Effector memory CD8-positive, alpha-beta T cell (primary cell): ENCODE measurements around the gene ATP4A.

Experiments
- ATAC-seq: fragments of 150-1000 bp; cut with Tn5 transposase; replicated peaks from 2 replicates; pipeline ENCODE4 v1.10.0; 2021; ENCODE audit warnings: mild to moderate bottlenecking, moderate library complexity
- DNase-seq, 3 experiments: peaks; one replicate each; pipeline ENCODE4 v3.0.0; 2021
- H3K27ac Mint-ChIP-seq, 2 donors: one replicate each; pipeline ENCODE4 v1.8.0; 2022; ENCODE audit warnings: mild to moderate bottlenecking in 2 of 2, mixed read lengths in 2 of 2, moderate library complexity in 2 of 2
- H3K27me3 Mint-ChIP-seq, 2 donors: one replicate each; pipeline ENCODE4 v1.8.0; 2022; ENCODE audit warnings: mixed read lengths in 2 of 2
- H3K36me3 Mint-ChIP-seq: one replicate; pipeline ENCODE4 v1.8.0; 2022; ENCODE audit warnings: mild to moderate bottlenecking, moderate library complexity, mixed read lengths; ENCODE audit not compliant: insufficient read depth
- H3K4me1 Mint-ChIP-seq, 2 donors: one replicate each; pipeline ENCODE4 v1.8.0; 2022; ENCODE audit warnings: low read depth in 2 of 2, mixed read lengths in 2 of 2
- H3K4me3 Mint-ChIP-seq, 2 donors: one replicate each; pipeline ENCODE4 v1.8.0; 2022; ENCODE audit warnings: mild to moderate bottlenecking in 2 of 2, mixed read lengths in 2 of 2, moderate library complexity in 2 of 2
- H3K9me3 Mint-ChIP-seq, 2 donors: one replicate each; pipeline ENCODE4 v1.8.0; 2022; ENCODE audit warnings: mixed read lengths in 2 of 2

Gene ATP4A

DNA sequence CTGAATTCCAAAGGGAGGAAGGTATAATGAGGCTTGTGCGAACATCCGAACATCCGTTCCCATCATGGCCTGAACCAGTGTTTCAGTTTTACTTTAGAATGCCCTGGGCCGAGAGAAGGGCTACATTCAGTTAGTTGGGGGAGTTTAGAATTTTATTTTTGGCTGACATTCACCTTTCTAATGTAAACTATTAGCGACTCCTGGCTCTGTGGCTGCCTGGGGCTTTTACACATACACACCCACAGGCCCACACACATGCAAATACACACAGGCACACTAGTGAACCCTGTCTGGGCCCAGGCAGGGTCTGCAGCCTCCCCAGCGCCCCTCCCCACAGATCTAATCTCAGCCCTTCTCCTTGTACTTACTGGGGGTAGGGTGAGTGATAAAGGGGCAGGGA lies 24.1 kb downstream of the ATP4A start:
- ATAC-seq (no peak), DNase-seq (no peak)
- Mint-ChIP-seq H3K36me3 (peaks cover 2% of the 10 kb centered on the region), H3K27me3 (peaks cover 18 to 19% of the 10 kb centered on the region in 2 donors), H3K4me3 (no peak overlapping the region), H3K9me3 (no peaks in the 10 kb centered on the region), H3K27ac (no peak overlapping the region), H3K4me1 (peaks cover under 1 to 4% of the 10 kb centered on the region in 2 donors)

DNA sequence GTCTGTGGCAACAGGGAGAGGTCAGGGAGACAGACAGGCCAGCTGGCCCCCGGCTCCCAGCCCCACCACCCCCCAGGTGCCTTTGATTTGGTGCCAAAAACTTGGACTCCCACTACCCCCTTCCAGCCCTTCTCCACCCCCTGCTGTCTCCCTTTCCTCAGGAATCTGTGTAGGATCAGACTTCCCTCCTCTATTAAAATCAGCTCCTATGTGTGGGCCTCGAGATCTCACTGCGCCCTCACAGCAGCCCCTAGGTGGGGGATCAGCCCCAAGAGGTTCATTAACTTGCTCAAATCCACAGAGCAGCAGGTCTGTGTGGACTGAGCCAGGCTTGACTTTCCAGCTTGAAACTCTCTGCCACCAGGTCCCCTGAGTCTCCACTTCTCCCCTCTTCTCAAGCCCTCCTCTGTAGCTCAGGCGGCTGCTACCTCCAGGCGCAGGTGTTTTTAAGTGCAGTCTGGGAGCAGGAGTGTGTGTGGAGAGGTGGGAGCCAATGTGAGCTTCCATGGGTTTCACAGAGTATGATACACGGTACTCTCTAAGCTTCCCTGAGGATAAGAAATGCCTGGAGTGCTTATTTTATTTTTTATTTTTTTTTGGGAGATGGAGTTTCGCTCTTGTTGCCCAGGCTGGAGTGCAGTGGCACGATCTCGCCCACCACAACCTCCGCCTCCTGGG lies 28.5 kb downstream of the ATP4A start:
- Mint-ChIP-seq H3K4me3 (no peak overlapping the region), H3K27ac (no peak overlapping the region), H3K4me1 (peaks cover 6 to 10% of the 10 kb centered on the region in 2 donors), H3K9me3 (no peaks in the 10 kb centered on the region), H3K27me3 (peaks cover 49 to 62% of the 10 kb centered on the region in 2 donors), H3K36me3 (no peaks in the 10 kb centered on the region)
- ATAC-seq = no peak
- DNase-seq = no peak

DNA sequence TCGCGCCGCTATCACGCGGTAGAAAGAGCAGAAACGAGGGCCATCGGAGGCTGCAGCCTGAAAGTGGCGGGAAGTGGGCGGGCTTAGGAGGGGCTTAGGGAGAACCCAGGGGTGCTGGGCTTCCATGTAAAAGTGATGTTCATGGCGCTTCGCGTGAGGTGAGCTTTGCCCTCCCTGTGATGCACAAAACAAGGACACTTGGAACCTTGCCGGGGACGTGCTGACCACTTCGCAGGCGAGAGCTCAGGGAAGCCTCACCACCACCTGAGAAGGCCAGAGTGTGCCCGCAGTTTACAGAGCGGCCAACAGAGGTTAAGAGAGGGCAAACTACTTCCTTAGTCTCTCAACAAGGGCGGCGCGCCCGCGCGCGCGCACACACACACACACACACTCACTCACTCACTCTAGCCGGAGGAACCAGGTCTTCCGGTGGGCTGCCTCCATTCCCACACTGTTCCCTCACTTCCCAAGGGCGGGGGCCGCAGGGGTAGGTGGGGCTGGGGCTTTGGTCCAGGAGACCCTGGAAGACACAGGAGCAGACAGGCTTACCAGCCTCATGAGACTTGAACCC lies 29.6 kb downstream of the ATP4A start:
- peak; percentile 87 for ATAC-seq
- Mint-ChIP-seq H3K4me1 (peaks cover 6 to 10% of the 10 kb centered on the region in 2 donors), H3K27ac (no peak overlapping the region), H3K27me3 (peaks cover 59 to 72% of the 10 kb centered on the region in 2 donors), H3K4me3 (peak overlapping the region; percentile 57 to 73), H3K9me3 (no peaks in the 10 kb centered on the region), H3K36me3 (no peaks in the 10 kb centered on the region)
- peak; percentile 29 to 39 (median 35) for DNase-seq

DNA sequence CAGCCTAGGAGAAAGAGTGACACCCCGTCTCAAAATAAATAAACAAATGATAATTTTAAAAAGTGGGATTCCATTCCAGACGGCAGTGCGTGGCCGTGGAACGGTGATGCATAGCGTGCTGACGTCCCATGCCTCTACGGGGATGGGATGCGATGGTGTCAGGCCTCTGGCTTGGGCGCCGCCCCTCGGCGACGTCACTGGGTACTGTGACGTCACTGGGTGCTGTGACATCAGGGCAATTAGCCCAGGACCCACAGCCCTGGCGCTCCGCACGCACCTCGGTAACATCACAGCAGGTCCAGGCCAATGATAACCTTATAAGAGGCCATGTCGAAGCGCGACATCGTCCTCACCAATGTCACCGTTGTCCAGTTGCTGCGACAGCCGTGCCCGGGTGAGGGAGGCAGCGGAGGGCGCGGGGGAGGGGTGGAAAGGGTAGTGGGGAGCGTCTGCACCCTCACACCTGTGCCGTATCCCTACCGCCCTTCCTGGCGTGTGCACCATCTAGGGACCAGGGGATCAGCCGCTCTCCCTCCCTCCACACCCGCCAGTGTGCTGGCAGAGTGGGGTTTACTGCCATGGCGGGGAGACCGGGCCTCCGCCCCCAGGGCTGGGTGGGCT lies 30.1 kb downstream of the ATP4A start, which contains the start of gene GAPDHS:
Gene GAPDHS, plus strand, starts transcription at position 256 of the 621 bp plus-strand sequence. Its CDS starts 72 bp downstream, at position 328.
- peaks cover 64 to 78% of the 10 kb centered on the region in 2 donors for H3K27me3 Mint-ChIP-seq
- no peaks in the 10 kb centered on the region for H3K36me3 Mint-ChIP-seq
- no peaks in the 10 kb centered on the region for H3K9me3 Mint-ChIP-seq
- no peak for DNase-seq
- no peak within 1 kb of the TSS for H3K27ac Mint-ChIP-seq
- H3K4me1 Mint-ChIP-seq = peaks cover 9 to 10% of the 10 kb centered on the region in 2 donors
- peak within 1 kb of the TSS; percentile 57 to 73 for H3K4me3 Mint-ChIP-seq
- ATAC-seq = no peak

- H3K4me3 Mint-ChIP-seq = no peak overlapping the region
- no peaks in the 10 kb centered on the region for H3K9me3 Mint-ChIP-seq
- ATAC-seq (no peak), DNase-seq (no peak)
- no peaks in the 10 kb centered on the region for H3K36me3 Mint-ChIP-seq
- peaks cover 9 to 10% of the 10 kb centered on the region in 2 donors for H3K4me1 Mint-ChIP-seq
- H3K27ac Mint-ChIP-seq = no peak overlapping the region
- peaks cover 71 to 89% of the 10 kb centered on the region in 2 donors for H3K27me3 Mint-ChIP-seq
Observed at GRCh38 chr19:35531291-35531690, 32.2 kb downstream of the ATP4A start.

DNA sequence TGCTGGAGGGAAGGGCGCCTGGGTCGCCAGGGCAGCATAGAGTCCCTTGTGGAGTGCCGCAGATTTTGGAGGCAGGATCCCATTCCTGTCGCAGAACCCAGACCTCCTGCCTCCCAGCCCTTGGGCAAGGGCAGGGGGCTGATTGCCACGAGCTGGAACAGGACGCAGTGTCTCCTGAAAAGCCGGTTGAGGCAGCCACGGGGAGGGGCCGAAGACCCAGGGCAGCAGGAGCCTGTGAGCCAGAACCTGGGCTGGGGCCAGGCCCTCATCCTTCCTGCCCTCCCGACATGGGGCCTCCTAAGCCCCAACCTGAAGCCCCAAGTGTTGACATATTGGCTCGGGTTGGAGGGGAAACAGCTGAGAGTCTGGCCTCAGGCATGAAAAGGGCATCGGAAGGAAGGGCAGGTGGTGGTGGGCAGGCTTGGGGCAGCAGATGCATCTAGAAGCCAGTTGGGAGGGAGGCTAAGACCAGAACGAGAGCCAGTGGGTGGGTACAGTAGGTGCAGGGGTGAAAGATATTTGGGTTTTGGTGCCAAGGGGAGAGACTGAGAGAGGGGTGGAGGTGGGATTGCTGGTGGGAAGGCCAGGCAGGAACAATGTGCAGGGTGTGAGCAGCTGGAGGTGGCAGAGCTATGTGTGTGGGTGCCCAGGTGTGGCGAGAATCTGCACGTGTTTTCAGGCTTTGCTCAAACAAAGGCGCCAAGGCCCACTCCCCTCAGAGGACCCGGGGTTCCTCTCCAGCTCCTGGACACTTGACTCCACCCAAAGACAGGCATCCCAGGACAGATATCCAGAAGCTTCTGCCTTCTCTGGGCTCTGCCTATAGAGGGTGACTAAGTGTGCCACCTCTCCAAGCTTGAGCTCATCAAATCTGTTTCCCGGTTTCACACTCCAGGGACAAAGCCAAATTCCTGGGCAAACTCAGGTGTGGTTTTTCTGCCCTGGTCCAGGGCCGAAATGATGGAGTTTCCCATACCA lies 33.9 kb downstream of the ATP4A start:
- no peak for ATAC-seq
- H3K27ac Mint-ChIP-seq = no peak overlapping the region
- no peaks in the 10 kb centered on the region for H3K9me3 Mint-ChIP-seq
- peaks cover 64 to 97% of the 10 kb centered on the region in 2 donors for H3K27me3 Mint-ChIP-seq
- H3K4me1 Mint-ChIP-seq = peaks cover 9 to 10% of the 10 kb centered on the region in 2 donors
- H3K36me3 Mint-ChIP-seq = no peaks in the 10 kb centered on the region
- no peak for DNase-seq
- no peak overlapping the region for H3K4me3 Mint-ChIP-seq

DNA sequence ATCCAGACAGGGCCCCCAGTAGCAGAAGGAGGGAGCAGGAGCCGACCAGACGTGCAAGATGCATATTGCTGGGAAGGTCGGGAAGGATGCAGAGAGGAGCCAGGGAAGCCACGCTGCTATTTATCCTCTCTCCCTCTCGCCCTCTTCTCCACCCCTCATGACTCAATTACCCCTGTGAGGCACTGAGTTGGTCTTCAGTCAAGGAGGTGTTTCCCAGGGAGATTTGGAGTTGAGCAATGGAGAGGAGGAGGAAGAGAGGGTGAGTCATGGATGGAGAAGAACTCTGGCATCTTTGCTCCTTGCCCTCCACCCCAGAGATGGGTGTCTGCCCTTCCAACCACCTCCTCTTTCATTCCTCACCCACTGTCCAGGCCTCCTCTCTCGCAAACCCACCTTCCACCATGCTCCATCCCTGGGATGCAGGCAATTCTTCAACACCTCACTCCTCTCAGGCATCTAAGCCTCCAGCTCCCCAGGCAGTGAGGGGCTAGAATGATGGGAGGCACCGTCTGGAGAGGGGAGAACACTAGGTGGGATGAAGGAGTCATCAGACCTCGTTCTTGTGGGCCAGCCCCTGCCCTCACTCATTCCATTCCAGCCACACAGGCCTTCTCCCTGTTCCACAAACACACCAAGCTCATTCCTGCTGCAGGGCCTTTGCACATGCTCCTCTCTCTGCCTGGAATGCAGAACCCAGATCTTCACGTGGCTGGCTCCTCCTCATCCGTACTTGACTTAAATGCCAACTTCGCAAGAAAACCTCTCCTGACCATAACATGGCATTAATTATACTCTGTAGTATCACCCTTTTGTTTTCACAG lies 35.0 kb downstream of the ATP4A start, which contains the start of gene SBSN:
Gene SBSN, minus strand, starts transcription at position 94 of the 821 bp plus-strand sequence. Its CDS starts 30 bp downstream, at position 64.
- Mint-ChIP-seq H3K27ac (no peak within 1 kb of the TSS), H3K4me3 (no peak within 1 kb of the TSS), H3K9me3 (no peaks in the 10 kb centered on the region), H3K36me3 (no peaks in the 10 kb centered on the region), H3K27me3 (peaks cover 63 to 97% of the 10 kb centered on the region in 2 donors), H3K4me1 (peaks cover 4% of the 10 kb centered on the region in 2 donors)
- no peak for ATAC-seq
- no peak for DNase-seq

GRCh38 chr19:35525873-35526272 lies 37.6 kb downstream of the ATP4A start:
- Mint-ChIP-seq H3K27me3 (peaks cover 48 to 74% of the 10 kb centered on the region in 2 donors), H3K9me3 (no peaks in the 10 kb centered on the region), H3K4me3 (no peak overlapping the region), H3K4me1 (peaks cover 0 to 4% of the 10 kb centered on the region in 2 donors), H3K27ac (no peak overlapping the region), H3K36me3 (no peaks in the 10 kb centered on the region)
- no peak for ATAC-seq
- DNase-seq = no peak

- H3K27me3 Mint-ChIP-seq = peaks cover 41 to 65% of the 10 kb centered on the region in 2 donors
- no peak for DNase-seq
- H3K27ac Mint-ChIP-seq = no peak overlapping the region
- H3K4me3 Mint-ChIP-seq = no peak overlapping the region
- H3K9me3 Mint-ChIP-seq = no peaks in the 10 kb centered on the region
- peaks cover 2 to 4% of the 10 kb centered on the region in 2 donors for H3K4me1 Mint-ChIP-seq
- no peaks in the 10 kb centered on the region for H3K36me3 Mint-ChIP-seq
- ATAC-seq = no peak
Observed at GRCh38 chr19:35524181-35524837, 39.1 kb downstream of the ATP4A start.

DNA sequence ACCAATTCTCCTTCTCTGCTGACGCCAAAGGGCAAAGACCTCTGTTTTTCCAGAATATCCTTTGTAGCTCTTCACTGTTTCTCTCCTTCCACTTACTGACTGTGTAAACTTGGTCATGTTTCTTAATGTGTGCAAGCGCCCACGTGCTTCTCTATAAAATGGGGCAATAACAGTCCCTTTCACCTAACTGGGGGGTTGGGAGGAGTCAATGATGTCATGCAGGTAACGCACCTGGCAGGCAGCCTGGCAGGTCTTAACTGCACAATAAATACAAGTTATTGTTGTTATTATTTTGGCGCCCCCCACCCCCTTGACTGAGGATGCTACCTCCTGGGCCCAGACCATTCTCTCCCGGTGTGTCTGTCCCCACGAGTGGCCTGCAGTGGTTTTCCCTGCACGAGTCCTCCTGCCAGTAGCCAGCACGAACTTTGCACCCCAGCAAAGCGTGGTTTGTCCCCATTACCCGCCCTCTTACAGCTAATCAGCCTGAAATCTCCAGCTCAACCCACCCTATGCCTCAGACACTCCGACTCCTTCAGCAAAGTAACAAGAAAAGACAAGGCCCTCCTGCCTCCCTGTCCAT lies 40.6 kb downstream of the ATP4A start:
- no peak overlapping the region for H3K4me3 Mint-ChIP-seq
- peaks cover 36 to 65% of the 10 kb centered on the region in 2 donors for H3K27me3 Mint-ChIP-seq
- no peak for ATAC-seq

DNA sequence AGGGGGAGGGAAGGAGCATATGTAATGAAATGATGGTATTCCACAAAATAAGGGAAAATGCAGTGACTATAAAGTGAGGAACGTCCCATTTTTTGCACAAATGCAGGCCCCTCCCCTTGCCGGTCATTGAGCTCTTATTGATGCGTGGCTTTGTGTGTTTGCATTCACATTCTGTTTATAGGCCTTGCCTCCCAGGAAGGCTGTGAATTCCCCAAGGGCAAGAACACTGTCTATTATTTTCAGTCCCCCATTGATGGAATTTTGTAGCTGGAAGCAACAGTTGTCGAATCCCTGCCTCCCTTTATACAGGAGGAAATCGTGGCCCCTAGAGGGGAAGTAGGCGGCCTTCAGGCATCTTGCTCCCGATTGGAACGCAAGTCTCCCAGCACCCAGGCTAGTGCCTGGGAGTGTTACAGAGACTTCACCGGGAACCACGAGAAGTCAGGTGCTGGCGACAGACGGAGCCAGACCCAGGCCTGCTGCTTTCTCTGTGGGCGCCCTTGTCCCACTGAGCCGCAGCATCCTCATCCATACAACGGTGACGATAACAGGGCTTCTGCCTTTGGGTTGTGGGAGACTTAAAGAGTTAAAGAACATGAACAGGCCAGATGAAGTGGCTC lies 42.2 kb downstream of the ATP4A start:
- Mint-ChIP-seq H3K9me3 (no peaks in the 10 kb centered on the region), H3K27me3 (peaks cover 24 to 61% of the 10 kb centered on the region in 2 donors), H3K27ac (no peak overlapping the region), H3K4me3 (no peak overlapping the region), H3K36me3 (no peaks in the 10 kb centered on the region), H3K4me1 (peaks cover 0 to 2% of the 10 kb centered on the region in 2 donors)
- ATAC-seq (no peak), DNase-seq (no peak)

More for the DNA sequence above, 40.6 kb downstream of the ATP4A start:
- Mint-ChIP-seq H3K27ac (no peak overlapping the region), H3K4me1 (peaks cover 0 to 2% of the 10 kb centered on the region in 2 donors), H3K36me3 (no peaks in the 10 kb centered on the region), H3K9me3 (no peaks in the 10 kb centered on the region)
- DNase-seq = no peak
